Psoas muscle (tissue), 8 donors: ENCODE measurements around the gene SPSB3. TPM values are rescaled to one million over a fixed set of nuclear protein-coding genes. Genes with fewer than 3 reads are reported as not detected.

Experiments used
- ATAC-seq, 4 donors: fragments of 200-7000 bp; cut with Tn5 transposase; one replicate each; pipeline ENCODE4 v1.9.1; 2020; ENCODE audit warnings: moderate library complexity in 3 of 4, mild to moderate bottlenecking in 2 of 4
- DNase-seq, 2 donors: peaks; one replicate each; pipeline ENCODE4 v3.0.0-alpha.2; 2020
- H3K27ac ChIP-seq: fragments of 200-600 bp; one replicate; pipeline ENCODE4 v1.8.0; 2022
- H3K27me3 ChIP-seq, 3 donors: fragments of 200-600 bp in 1 of 3; one replicate each; pipeline versions ENCODE4 v1.6.1 to v1.8.0; 2013 to 2022; ENCODE audit warnings: low read length in 2 of 3, mild to moderate bottlenecking in 2 of 3, moderate library complexity in 1 of 3; ENCODE audit not compliant: insufficient read depth in 3 of 3
- H3K36me3 ChIP-seq, 2 donors: fragments of 200-600 bp in 1 of 2; one replicate each; pipeline versions ENCODE4 v1.6.1 to v1.8.0; 2013 to 2022; ENCODE audit warnings: low read depth in 1 of 2, mild to moderate bottlenecking in 1 of 2, moderate library complexity in 1 of 2; ENCODE audit not compliant: insufficient read depth in 1 of 2
- H3K4me1 ChIP-seq: fragments of 200-600 bp; one replicate; pipeline ENCODE4 v1.8.0; 2022
- H3K4me3 ChIP-seq: fragments of 200-600 bp; one replicate; pipeline ENCODE4 v1.8.0; 2022; ENCODE audit warnings: mild to moderate bottlenecking
- H3K9me3 ChIP-seq: fragments of 200-600 bp; one replicate; pipeline ENCODE4 v1.8.0; 2022
- WGBS, 3 donors: extraction: QIAGEN DNeasy Blood & Tissue Kit; methylation state at CpG; one replicate each; pipeline versions ENCODE4 v1.1.6 to v1.1.7; 2013; 5-methylcytosine and 5-hydroxymethylcytosine counted together
- intact Hi-C, 2 donors: fragments of 100-400 bp; cut with DNase I; formaldehyde crosslinking; loops; one replicate each; pipeline versions ENCODE4 v1.11.0 to v1.14.2; 2022
- polyA plus RNA-seq, 3 donors: library from polyadenylated mRNA; stranded (reverse); fragments of 200-250 nt; gene quantifications; one replicate each; pipeline ENCODE4 v1.2.3, GENCODE V29; 2013
- total RNA-seq, 4 donors: library from RNA; stranded (reverse); fragmentation: NEBNext Ultra II Directional in 2 of 4; extraction: Animal tissue kit (Norgen Biotek cat#: 25700) in 2 of 4; gene quantifications; one replicate each; pipeline versions ENCODE4 v1.2.1 to v1.2.4, GENCODE V29; 2021 to 2023
- TF ChIP-seq, protein P1 (sequence below): fragments of 200-600 bp; IDR thresholded peaks from one replicate; pipeline ENCODE4 v1.8.0; 2022; ENCODE audit warnings: antibody characterized with exemption
- donor health status: healthy with polysubstance abuse.
- donor health status: DM: no; HTN: no; CAD: no; lungs with moderate emphysema.
- donor health status: Bipolar disorder and iron deficiency.
- donor health status: healthy.
- donor health status: DM: yes; HTN: yes; CAD: no.
- donor health status: DM: no; HTN: no; CAD: no.
- donor health status: DM: no; HTN: no; CAD: no.
- donor health status: DM: yes; HTN: yes; CAD: no.

Gene SPSB3
- total and polyA plus RNA-seq, 7 donors, result 26.3 to 108 (median 54.9) TPM

DNA sequence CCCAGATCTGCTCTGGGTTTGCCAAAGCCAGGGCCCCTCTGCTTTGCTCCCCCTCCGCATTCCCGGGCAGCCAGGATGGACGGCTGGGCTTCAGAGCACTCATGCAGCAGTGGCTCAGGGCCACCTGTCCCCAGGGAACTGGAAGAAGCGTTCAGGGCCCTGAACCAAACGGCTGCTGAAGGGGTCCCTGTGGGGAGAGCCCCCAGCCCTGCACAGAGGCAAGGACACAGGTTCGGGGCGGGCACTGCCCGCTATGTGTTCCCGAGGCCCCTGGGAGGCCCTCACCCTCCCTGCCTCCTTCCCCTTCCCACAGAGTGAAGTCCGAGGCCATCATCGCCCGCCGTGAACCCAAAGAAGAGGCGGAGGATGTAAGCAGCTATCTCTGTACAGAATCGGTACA is 21.5 kb downstream of the SPSB3 start:
- DNase-seq, result no peak
- TF ChIP-seq, protein P1, sequence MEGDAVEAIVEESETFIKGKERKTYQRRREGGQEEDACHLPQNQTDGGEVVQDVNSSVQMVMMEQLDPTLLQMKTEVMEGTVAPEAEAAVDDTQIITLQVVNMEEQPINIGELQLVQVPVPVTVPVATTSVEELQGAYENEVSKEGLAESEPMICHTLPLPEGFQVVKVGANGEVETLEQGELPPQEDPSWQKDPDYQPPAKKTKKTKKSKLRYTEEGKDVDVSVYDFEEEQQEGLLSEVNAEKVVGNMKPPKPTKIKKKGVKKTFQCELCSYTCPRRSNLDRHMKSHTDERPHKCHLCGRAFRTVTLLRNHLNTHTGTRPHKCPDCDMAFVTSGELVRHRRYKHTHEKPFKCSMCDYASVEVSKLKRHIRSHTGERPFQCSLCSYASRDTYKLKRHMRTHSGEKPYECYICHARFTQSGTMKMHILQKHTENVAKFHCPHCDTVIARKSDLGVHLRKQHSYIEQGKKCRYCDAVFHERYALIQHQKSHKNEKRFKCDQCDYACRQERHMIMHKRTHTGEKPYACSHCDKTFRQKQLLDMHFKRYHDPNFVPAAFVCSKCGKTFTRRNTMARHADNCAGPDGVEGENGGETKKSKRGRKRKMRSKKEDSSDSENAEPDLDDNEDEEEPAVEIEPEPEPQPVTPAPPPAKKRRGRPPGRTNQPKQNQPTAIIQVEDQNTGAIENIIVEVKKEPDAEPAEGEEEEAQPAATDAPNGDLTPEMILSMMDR, result no peak
- Histone ChIP-seq H3K36me3 (peaks cover 0 to 73% of the 10 kb centered on the region in 2 donors), H3K27me3 (no peaks in the 10 kb centered on the region), H3K27ac (no peak overlapping the region), H3K4me3 (no peak overlapping the region), H3K4me1 (no peaks in the 10 kb centered on the region), H3K9me3 (no peaks in the 10 kb centered on the region)
- intact Hi-C loops, result no loop called here
- WGBS, 3 donors, result 82 to 92% (median 88%) methylated on average over 12 to 15 of the region's 15 CpGs
- ATAC-seq, result no peak

- Histone ChIP-seq H3K4me1 (no peaks in the 10 kb centered on the region), H3K36me3 (peaks cover 0 to 71% of the 10 kb centered on the region in 2 donors), H3K27me3 (no peaks in the 10 kb centered on the region), H3K9me3 (no peaks in the 10 kb centered on the region), H3K4me3 (no peak overlapping the region), H3K27ac (no peak overlapping the region)
- WGBS, 3 donors, result 95 to 96% (median 96%) methylated on average over 21 of the region's 21 CpGs
- DNase-seq, result no peak
- TF ChIP-seq, protein P1, result no peak
- no peak for ATAC-seq
- intact Hi-C loops, result no loop called here
Measured at GRCh38 chr16:1759511-1759910, 22.9 kb downstream of the SPSB3 start.

DNA sequence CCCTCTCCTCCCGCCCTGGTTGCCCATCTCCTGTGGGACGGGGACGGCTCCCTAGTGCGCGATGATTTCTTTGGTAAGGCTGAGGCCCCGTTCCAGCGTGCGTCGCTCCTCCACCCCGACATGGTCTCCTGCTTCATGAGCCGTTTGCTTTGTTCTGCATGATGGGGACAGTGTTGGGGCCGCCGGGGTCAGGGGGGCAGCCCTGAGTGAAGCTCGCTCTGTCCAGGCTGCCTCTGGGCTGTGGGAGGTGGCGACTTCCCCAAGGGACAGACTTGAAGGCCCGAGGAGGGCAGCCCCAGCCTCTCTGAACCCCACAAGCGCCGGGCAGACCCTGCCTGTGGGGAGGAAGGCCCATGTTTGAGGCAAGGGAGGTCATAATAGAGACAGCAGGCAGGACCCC is 23.4 kb downstream of the SPSB3 start:
- Histone ChIP-seq H3K27ac (no peak overlapping the region), H3K36me3 (peaks cover 0 to 70% of the 10 kb centered on the region in 2 donors), H3K9me3 (no peaks in the 10 kb centered on the region), H3K27me3 (no peaks in the 10 kb centered on the region), H3K4me3 (no peak overlapping the region), H3K4me1 (no peaks in the 10 kb centered on the region)
- TF ChIP-seq, protein P1, result no peak
- no peak for DNase-seq
- intact Hi-C loops, result no loop called here
- ATAC-seq, result no peak
- WGBS, 3 donors, result 88 to 91% (median 89%) methylated on average over 18 of the region's 18 CpGs

GRCh38 chr16:1757714-1758461 is 24.5 kb downstream of the SPSB3 start:
- H3K4me1 ChIP-seq, result no peaks in the 10 kb centered on the region
- H3K27me3 ChIP-seq, result no peaks in the 10 kb centered on the region
- no peak overlapping the region for H3K4me3 ChIP-seq
- DNase-seq (no peak), ATAC-seq (no peak)
- TF ChIP-seq, protein P1, result no peak
- peaks cover 0 to 70% of the 10 kb centered on the region in 2 donors for H3K36me3 ChIP-seq
- no peaks in the 10 kb centered on the region for H3K9me3 ChIP-seq
- intact Hi-C loops, result no loop called here
- WGBS, 3 donors, result 94 to 95% (median 95%) methylated on average over 32 to 37 of the region's 37 CpGs
- no peak overlapping the region for H3K27ac ChIP-seq

- ATAC-seq (no peak), DNase-seq (no peak)
- no peaks in the 10 kb centered on the region for H3K4me1 ChIP-seq
- H3K27me3 ChIP-seq, result no peaks in the 10 kb centered on the region
- no peak overlapping the region for H3K27ac ChIP-seq
- 92 to 94% (median 92%) methylated on average over 12 of the region's 12 CpGs for WGBS, 3 donors
- peaks cover 0 to 76% of the 10 kb centered on the region in 2 donors for H3K36me3 ChIP-seq
- intact Hi-C loops, result no loop called here
- H3K9me3 ChIP-seq, result no peaks in the 10 kb centered on the region
- no peak overlapping the region for H3K4me3 ChIP-seq
- TF ChIP-seq, protein P1, result no peak
Measured at GRCh38 chr16:1754204-1754603, 28.2 kb downstream of the SPSB3 start.
